ENCODE measurements around the gene EEA1.
"Not testable (repeated sequence)": the region's sequence is repeated elsewhere in the genome, so short reads cannot be mapped to it uniquely, and the experiment has no call there.

Gene EEA1

DNA sequence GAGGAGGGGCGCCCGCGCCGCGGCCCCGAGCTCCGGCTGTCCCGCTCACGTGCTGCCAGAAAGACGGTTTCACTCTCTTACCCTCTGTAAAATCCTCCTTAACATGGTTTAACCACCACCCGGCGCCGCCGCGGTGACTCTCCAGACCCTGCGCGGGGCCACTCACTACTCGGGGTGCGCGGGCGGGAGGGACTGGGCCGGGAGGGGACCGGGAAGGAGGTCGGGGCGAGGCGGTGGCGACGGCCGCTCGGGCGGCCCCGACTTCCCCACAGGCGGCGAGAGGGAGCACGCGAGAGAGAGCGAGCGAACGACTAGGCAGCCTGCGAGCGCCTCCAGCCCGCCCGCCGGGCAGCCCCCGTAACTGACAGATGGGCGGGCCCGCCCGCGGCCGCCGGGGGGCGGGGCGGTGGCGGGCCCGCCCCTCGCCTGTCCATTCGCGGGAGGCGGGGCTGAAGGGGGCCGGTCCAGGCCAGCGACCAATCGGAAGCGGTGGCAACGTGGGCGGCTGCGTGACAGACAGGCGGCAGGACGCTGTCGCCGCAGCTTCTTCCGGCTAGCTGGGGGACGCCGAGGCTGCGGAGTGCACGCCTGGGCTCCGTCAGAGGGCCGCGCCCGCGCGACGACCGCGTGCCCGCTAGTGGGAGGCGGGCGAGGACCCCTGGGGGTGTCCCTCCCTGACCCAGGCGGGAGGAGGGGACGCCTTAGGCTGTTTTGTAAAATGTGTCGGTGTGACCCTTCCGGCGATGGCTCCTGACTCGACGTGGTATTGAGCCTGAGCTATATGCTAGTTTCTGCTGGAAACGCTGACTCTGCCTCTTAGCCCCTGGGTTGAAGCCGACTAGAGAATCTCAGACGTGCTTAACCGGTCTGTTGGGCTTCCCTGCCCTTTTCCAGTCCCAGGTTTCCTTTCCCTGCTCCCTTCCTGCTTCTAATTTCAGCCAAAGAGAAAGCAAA is at the start of gene EEA1:
Gene EEA1, minus strand, starts transcription at position 334 of the 954 bp plus-strand sequence. Its CDS starts 229 bp downstream, at position 105.
- peak; percentile 94 for DNase-seq

DNA sequence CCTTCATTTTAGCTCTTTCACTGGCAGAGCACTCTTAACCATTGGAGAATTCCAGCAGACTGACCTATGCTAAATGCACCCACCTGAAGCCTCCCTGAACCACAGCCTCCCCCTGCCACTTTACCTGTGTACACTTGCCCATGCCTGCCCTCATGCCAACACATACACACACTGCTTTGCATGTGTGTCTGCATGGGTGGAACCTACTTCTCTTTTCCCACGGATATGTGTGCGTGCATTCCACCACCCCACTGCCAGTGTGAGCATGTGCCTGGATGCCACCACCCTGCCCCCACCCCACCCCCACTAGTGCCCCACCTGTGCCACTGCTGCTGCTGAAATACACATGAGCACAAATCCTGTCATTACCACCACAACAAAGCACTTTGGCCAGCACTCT is 49.5 kb upstream of the EEA1 start:
- DNase-seq = no peak

DNA sequence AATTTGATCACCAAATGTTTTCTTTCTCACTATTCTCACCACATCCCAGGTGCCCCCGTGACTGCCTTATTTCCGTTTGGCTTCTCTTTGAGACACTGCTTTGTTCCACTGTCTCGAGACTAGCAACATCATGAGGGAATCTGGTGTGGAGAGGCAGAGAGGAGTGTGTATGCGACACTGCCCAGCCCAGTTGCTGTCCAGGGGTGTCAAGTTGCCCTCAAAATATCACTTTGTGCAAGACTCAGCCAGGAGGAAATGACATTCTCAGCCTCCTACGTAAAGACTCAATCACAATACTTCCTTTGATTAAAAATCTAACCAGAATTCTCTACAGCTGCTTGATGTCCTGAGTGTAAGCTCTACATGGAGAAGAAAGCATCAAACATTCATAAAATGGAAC is 48.2 kb upstream of the EEA1 start:
- DNase-seq = no peak

DNA sequence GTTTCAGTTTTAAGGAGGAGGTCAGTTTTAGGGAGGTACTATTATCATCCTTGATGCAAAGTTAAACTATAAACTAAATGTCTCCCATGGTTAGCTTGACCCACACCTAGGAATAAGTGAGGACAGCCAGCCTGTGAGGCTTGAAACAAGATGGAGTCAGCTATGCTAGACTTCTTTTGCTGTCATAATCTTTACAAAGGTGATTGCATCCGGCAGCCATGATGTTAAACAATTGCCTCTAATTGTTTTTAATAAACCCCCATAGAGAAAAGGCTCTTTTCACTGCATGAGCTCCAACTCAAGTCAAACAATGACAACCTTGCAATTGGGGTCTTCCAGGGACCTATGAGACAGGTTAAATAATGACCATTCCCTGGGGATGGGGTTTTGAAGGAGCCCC is 45.7 kb upstream of the EEA1 start:
- DNase-seq = no peak

DNA sequence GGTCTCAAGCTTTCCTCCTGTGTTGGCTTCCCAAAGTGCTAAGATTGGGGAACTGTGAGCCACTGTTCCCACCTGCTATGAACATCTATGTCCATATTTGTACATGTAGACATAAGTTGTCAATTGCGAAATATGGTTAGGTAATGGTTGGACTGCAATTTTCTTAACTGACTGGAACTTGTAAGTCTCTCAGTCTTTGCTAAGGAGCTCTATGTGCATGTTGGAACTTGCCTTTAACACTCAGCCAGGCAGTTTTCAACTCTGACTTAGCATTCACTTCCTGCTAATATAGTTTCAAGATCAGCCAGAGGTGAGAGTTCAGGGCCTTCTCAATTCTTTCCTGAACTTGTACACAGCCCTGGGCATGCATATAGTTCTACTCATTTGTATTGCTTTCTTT is 44.5 kb upstream of the EEA1 start:
- DNase-seq = no peak

DNA sequence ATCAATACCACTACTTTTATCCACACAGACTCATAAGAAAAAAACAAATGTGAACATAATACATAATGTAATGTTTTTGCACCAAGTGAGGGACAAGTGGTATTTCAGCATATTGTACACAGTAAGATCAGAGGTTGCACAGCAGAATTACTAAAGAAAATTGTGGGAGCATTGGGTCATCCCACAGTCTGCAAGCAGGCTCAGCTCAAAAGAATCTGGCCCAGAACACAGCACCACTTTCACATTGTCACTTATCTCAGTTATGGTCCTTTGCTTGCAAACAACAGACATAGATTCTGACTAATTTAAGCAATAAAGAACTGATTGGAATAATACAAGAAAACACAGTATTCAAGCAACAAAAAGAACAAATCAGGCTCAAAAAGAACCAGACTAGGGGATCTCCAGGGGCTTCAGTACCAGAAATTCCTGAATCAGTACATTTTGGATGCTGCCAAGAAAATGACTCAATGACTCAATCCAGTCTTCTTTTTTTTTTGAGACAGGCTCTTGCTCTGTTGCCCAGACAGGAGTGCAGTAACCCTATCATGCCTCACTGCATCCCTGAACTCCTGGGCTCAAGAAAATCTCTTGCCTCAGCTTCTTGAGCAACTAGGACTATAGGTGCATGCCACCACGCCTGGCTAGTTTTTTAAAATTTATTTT is 42.9 kb upstream of the EEA1 start:
- no peak for DNase-seq

DNA sequence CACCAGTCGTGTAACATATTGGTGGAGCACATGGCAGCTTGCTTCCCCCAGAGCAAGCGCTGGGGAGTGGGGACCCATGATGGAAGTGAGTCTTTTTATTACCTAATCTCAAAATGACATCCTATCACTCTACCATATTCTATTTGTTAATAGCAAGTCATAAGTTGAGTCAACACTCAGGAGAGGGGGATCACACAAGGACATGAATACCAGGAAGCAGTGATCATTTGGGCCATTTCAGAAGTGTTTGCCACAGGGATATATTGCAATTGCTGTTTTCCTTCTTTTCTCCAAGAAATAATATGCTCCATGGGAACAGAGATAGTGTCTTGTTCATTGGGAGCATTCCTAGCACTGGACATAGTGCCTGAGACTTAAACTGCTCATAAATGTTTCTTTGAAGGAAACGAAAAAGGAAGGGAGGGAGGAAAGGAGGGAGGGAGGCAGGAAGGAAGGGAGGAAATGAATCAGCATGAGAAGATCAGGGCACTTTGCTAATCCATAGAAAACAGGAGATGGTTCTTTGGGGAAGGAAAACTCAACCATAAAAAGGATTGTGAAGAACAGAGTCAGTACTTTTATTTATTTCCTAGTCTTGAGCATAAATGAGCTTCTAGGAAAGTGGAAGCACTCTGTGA is 39.2 kb upstream of the EEA1 start:
- DNase-seq = no peak

DNA sequence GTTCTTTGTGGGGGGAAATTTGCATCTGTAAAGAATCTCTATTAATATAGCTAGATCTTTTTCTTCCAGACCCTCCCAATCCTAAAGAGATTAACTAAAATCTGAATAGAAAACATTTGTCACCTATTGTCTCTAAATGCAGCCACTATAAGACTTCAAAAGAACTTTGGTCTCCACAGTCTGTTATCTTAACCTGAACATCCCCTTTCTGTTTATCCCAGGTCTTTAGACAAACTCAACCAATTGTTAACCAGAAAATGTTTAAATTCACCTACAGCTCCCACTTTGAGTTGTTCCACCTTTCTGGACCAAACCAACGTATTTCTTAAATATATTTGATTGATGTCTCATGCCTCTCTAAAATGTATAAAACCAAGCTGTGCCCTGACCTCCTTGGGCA is 35.3 kb upstream of the EEA1 start:
- DNase-seq = not testable (repeated sequence)

DNA sequence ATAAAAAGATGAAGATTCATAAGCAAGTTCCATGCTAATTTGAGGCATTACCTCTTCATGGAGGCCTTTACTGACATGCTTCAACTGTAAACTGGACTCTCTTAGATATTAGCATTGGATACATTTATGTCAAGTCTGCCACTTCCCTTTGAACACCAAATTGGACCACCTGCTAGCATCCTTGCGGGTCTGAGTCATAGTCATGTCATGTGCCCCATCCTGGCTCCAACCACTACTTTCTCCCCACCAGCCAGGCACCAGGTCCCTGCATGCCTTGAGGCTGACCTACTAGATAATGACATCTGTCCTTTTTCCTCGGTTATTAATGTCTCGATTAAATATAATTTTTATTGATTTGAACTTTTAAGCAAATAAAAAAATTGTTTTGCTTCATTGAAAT is 32.9 kb upstream of the EEA1 start:
- no peak for DNase-seq

DNA sequence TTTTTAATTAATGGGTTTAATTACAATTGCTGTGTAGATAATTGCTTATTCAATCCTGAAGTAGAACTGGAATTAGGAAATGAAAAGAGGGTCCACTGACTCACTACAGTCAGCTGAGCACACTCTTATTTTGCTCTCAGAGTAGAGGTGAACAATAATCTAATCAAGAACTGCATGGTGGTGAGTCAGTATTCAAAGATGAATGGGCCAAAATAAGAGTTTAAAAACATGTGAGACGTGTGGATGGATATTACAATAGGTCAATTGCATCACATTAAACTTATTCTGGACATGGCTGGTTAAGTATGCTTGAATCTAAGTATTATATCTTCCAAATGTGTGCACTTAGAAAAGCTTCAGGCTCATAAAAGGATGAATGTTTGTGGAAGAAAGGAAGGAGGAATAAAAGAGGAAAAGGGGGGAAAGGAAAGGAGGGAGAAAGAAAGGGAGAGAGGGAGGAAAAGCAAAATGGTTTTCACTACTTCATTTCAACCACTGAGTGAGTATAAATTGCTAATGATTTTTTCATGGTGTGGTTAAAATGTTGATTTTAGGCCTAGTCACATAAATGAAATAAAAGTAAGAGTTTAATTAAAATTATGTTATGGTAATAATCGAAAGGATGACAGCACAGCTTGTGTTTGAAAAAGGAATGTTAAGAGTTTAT is 27.0 kb upstream of the EEA1 start:
- DNase-seq = no peak

DNA sequence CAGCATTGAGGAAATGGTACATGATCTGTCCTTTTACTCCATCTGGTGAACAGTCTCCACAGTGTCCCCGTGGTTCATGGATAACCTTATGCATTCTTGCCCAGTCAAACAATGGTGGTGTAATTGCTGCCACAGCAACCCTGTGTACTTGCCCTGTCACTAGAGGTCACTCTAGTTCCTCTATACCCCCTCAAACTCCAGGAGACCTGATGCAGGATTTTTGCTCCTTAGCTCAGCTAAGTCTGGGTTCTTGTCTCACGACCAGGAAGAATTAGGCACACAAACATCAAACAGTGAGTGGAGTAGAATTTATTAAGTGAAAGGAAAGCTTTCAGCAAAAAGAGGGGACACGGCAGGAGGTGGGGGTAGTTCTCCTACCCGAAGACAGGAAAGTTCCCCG is 24.7 kb upstream of the EEA1 start:
- no peak for DNase-seq

DNA sequence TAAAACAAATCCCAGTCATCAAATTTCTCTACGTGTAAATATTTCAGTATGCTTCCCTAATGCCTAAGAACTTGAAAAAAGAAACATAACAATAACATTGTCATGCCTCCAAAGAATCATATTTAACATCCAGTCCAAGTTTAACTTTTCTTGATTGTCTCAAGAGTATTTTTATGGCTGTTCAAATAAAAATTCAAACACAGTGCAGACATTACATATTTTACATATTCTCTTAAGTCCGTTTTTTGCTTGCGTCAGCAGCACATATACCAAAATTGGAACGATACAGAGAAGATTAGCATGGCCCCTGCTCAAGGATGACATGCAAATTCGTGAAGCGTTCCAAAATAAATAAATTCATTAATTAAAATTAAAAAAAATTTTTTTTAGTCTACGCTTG is 23.3 kb upstream of the EEA1 start:
- no peak for DNase-seq

DNA sequence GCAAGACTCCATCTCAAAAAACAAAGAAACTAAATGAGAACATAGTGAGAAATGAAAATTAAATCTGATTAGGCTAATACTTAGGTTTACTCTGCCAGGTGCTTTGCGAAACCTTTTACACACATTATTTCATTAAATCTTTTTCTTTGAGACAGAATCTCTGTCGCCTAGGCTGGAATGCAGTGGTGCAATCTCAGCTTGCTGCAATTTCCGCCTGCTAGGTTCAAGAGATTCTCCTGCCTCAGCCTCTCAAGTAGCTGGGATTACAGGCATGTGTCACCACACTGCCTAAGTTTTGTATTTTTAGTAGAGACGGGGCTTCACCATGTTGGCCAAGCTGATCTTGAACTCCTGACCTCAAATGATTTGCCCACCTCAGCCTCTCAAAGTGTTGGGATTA is 21.9 kb upstream of the EEA1 start:
- DNase-seq = no peak

DNA sequence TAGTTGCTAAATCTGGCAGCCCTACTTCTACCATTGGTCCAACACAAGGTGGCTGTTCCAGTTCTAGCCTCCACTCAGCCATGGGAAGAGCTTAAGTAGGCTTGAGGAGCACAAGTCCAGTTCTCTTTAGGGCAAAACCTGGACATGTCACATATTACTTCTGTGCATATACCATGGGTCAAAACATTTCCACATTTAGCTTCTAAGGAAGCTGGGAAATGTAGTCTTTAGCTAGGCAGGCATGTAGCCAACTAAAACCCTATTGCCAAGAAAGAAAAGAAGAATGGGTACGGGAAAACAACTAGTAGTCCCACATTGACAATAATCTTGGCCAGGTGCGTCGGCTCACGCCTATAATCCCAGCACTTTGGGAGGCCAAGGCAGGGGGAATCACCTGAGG is 20.9 kb upstream of the EEA1 start:
- no peak for DNase-seq

DNA sequence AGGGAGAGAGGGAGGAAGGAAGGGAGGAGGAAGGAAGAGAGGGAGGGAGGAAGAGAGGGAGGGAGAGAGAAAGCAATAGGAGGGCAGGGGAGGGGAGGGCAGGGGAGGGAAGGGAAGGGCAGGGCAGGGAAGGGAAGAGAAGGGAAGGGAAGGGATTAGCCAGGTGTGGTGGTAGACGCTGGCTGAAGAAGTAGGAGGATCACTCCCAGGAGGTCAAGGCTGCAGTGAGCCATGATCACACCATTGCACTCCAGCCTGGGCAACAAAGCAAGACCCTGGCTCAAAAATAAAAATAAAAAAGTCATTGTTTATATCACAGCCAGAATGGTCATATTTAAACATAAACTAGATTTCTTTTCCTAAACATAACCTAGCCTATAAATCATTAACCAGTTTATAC is 20.4 kb upstream of the EEA1 start:
- no peak for DNase-seq

DNA sequence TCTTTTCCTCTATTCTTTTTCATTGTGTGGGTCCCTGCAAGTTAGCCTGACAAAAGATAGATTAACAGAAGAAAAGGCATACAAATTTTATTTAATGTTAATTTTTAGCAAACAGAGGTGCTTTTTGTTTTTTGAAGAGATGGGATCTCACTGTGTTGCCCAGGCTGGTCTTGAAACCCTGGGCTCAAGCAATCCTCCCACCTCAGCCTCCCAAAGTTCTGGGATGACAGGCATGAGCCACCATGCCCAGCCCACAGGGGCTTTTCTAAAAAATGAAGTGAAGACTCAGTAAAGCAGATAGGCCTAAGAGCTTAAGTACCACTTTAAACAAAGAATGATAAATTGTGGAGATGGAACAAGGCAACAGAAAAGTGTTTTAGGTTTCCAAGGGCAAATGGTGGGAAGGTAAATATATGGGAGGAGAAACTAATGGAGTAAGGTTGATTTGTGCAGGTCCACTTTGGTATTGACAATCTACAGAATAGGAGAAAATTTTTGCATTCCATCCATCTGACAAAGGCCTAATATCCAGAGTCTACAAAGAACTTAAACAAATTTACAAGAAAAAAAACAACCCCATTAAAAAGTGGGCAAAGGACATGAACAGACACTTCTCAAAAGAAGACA is 18.6 kb upstream of the EEA1 start:
- no peak for DNase-seq

DNA sequence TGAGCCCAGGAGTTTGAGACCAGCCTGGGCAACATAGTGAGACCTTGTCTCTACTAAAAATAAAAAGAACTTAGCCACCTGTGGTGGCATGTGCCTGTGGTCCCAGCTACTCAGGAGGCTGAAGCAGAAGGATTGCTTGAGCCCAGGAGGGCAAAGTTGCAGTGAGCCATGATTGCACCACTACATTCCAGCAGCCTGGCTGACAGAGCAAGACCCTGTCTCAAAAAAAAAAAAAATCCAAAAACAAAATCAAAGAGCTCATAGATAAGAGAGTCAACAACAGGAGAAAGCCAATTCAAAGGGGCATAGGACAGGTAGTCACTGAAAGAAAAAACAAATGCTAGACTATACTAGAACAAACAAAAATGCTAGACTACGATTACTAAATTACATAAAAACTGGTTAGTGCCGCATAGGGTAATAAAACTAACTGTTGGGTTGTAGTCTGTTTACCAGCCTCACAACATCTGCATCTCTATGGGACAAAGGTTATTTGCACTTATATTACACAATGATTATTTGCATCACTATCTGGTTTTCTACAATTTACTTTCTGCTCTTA is 16.6 kb upstream of the EEA1 start:
- no peak for DNase-seq

DNA sequence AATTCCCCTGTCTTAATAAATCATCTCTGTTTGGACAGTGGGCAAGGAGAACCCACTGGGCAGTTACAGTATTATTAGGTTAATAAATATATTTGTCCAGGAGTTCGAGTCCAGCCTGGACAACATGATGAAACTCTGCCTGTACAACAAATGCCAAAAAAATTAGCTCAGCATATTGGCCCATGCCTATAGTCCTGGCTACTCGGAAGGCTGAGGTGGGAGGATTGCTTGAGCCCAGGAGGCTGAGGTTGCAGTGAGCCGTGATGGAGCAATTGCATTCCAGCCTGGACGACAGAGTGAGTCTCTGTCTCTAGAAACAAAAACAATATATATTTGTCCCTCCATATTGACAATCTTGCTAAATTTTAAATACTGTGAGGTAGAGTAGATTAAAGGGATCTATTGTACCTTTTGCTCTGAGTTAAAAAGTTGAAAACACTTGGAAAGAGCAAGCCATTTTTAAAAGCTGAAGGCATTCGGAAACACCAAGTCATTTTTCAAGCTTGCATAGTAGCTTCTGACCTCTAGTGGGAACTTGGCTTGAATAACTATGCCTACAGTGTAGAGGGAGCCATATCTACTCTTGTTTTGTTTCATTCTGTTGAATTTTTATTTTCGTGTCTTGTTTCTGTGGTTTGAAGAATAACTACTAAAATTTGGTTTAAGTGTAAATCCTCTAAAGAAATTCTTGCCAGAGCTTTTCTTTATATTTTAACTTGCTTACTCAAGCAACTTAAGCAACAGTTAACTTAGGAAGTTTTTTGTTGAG is 14.6 kb upstream of the EEA1 start:
- no peak for DNase-seq

DNA sequence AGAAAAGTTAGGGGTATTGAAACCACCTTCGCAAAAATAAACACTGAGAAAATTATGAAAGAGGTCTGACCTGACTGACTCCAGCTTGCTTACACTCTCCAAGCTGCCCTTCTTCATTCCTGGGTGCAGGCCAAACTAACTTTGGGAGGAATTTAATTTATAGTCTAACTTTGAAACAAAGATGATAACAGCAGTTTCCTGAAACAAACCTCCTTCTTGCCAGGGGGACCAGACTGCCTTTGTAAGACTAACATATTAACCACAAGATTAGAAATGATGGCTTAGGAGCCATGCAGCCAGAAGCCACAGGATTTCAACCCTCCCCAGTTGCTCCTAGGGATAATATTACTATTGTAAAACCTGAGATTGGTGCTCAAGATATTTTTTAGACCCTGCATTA is 13.8 kb upstream of the EEA1 start:
- DNase-seq = no peak

DNA sequence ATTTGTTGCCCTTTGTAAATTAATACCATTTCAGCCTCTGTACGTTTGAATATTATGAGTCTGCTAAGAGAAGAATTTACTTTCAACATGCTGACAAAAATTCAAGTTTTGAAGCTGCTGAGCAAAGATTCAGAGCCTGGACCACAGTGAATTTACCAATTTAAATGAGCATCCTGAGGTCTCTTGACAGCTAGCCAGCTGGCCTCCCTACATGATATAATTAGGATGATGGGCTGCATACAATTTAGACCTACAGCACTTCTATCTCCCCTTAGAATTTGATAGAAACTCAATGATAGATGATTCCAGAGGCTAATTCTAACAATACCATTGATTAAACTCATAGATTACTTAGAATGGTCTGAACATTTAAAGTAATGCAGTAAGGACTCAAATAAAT is 10.0 kb upstream of the EEA1 start:
- DNase-seq = no peak

DNA sequence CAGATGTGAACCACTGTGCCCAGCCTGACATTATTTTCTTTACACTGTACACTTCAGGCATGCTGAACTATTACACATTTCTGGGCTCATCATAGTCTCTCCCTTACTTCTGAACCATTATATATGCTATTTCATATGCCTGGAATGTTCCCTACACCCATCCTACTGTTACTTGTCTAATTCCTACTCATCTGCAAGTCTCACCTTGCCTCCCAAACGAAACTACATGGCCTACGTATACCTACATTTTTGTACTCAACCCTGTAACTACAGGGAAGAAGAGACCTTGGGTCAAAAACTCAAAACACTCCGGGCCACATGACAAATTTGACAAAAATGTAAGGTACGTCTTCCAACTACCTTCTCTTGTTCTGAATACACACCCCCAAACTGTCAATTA is 9.5 kb upstream of the EEA1 start:
- no peak for DNase-seq

DNA sequence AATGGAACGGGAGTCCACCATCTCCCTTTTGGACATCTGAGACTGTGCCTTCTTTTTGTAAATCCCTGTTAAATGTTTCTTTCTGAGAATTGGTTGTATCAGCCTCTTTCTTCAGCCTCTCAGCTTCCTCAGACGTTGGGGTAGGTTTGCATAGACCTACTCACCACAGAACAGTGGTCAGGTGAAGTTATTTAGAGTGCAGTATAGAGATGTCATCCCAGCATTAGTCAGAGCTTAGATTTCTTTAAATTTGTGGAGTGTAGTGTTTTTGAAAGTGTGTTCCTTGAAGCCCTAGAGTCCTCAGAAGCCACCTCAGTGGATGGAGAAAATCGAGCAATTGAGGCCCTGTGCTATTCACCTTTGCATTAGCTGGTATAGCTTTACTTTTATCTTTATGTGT is 8.9 kb upstream of the EEA1 start:
- no peak for DNase-seq

Measured in activated effector memory CD4-positive, alpha-beta T cell treated with Interleukin-2 at 50 U/mL for 16 hours (primary cell).